Measurements from ENCODE around the gene IL1RAPL2. TPM values are rescaled to one million over a fixed set of nuclear protein-coding genes. Genes with fewer than 3 reads are reported as not detected.

The IL1RAPL2 gene
- total and polyA plus RNA-seq, 2 of the 8 experiments (the other 6 are each of a cell fraction or from before 2014, with no cell fraction given), result 0.20 to 1.3 TPM

DNA sequence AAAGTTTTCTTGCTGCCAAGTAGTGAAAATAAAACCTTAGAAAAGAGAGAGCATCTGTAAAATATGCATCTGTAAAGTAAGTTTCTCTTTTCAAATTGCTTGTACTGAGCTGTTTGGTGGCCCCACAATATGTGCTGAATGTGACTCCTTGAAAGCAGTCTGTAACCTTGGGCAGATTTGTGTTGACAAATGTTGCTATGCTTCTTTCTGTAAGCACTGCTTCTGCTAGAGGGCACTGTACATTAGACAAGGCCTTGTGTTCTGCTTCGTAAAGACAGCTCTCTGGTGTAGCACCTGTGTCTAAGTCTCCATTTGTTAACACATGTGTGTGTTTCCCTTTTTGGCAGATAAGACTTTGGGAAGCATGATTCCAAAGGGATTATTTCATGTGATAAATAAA, 1199.7 kb downstream of the IL1RAPL2 start:
- no peaks in the 10 kb centered on the region for H3K27me3 ChIP-seq (replicated peaks in 1 of 4; ENCODE audit: control insufficient read depth in 3 of 4, extremely low read depth in 1 of 4, insufficient read depth in 3 of 4, low read length in 3 of 4)
- CTCF ChIA-PET (ENCODE audit: partially characterized antibody), result no interaction called here
- POLR2A ChIA-PET (ENCODE audit: partially characterized antibody), result no interaction called here
- no peak overlapping the region for H3K4me3 ChIP-seq (ENCODE audit: extremely low read depth in 1 of 4, insufficient read depth in 2 of 4, low read depth in 3 of 4, low read length in 4 of 4)
- no peak overlapping the region for H4K8ac ChIP-seq (ENCODE audit: extremely low read depth, insufficient read depth, low read length)
- H4K91ac ChIP-seq (replicated peaks; ENCODE audit: insufficient read length, low read length), result no peak overlapping the region
- 75% methylated on average over 1 of the region's 1 CpG; no CpG with 5 or more reads in 1 of the 2 experiments for WGBS, 2 experiments (ENCODE audit: extremely low coverage in 1 of 2, insufficient coverage in 1 of 2, insufficient read length in 1 of 2, insufficient replicate concordance in 2 of 2, low coverage in 1 of 2, low lambda C conversion rate in 2 of 2, missing lambda C conversion rate in 1 of 2)
- H3K9me3 ChIP-seq (ENCODE audit: insufficient read depth in 2 of 2, low read depth in 1 of 2, low read length in 1 of 2), result no peaks in the 10 kb centered on the region
- no peaks in the 10 kb centered on the region for H3K4me1 ChIP-seq (replicated peaks in 1 of 4; ENCODE audit: control insufficient read depth in 3 of 4, insufficient read depth in 4 of 4, low read length in 3 of 4)
- no peak overlapping the region for H2AFZ ChIP-seq (ENCODE audit: low read length)
- H2BK5ac ChIP-seq (ENCODE audit: low read depth, low read length), result no peak overlapping the region
- H3K79me1 ChIP-seq (ENCODE audit: low read depth, low read length), result no peaks in the 10 kb centered on the region
- H3K23me2 ChIP-seq (ENCODE audit: low read depth, low read length), result no peaks in the 10 kb centered on the region
- no peaks in the 10 kb centered on the region for H3K36me3 ChIP-seq (ENCODE audit: control insufficient read depth in 2 of 4, insufficient read depth in 4 of 4, low read length in 3 of 4)
- H3K18ac ChIP-seq (ENCODE audit: extremely low read depth, low read length), result no peak overlapping the region
- FAIRE-seq (no peak), DNase-seq (ENCODE audit: low read depth in 1 of 2, low spot score in 2 of 2) (no peak)
- H2BK20ac ChIP-seq (ENCODE audit: low read length), result no peak overlapping the region
- H2BK120ac ChIP-seq (replicated peaks; ENCODE audit: low read depth, low read length), result no peak overlapping the region
- no peak overlapping the region for H2BK15ac ChIP-seq (ENCODE audit: low read length)
- H3K14ac ChIP-seq (ENCODE audit: insufficient read length), result no peak overlapping the region
- no peak overlapping the region for H3K4me2 ChIP-seq (ENCODE audit: insufficient read depth in 1 of 2, low read depth in 2 of 2, low read length in 2 of 2)
- no peaks in the 10 kb centered on the region for H4K20me1 ChIP-seq (replicated peaks in 1 of 2; ENCODE audit: control insufficient read depth in 1 of 2, insufficient read depth in 2 of 2, low read length in 2 of 2)
- H2BK12ac ChIP-seq (ENCODE audit: low read depth, low read length), result no peak overlapping the region
- no peak overlapping the region for H3K9ac ChIP-seq (replicated peaks in 1 of 4; ENCODE audit: extremely low read depth in 1 of 4, low read depth in 3 of 4, low read length in 3 of 4)
- no peak overlapping the region for H3K23ac ChIP-seq (ENCODE audit: insufficient read length)
- no peak overlapping the region for H3K4ac ChIP-seq (replicated peaks; ENCODE audit: insufficient read length, low read depth, low read length)
- no peaks in the 10 kb centered on the region for H3K79me2 ChIP-seq (ENCODE audit: control insufficient read depth in 1 of 2, insufficient read depth in 2 of 2, low read length in 2 of 2)
- no peak overlapping the region for H3K27ac ChIP-seq (ENCODE audit: low read depth, low read length)
- H2AK5ac ChIP-seq (ENCODE audit: low read depth, low read length), result no peak overlapping the region
- no peak overlapping the region for H3K56ac ChIP-seq (replicated peaks; ENCODE audit: insufficient read length, low read depth, low read length)
- H4K5ac ChIP-seq (ENCODE audit: insufficient read length, low read depth, low read length), result no peak overlapping the region
- TF ChIP-seq CTCF (IDR thresholded peaks at IDR 0.05; ENCODE audit: control extremely low read depth in 1 of 3, insufficient read depth in 1 of 3, low read depth in 1 of 3, low read length in 3 of 3) (no peak), EP300 (IDR thresholded peaks at IDR 0.05; ENCODE audit: borderline replicate concordance in 1 of 2, low read depth in 2 of 2, low read length in 2 of 2) (no peak), FOSL1 (IDR thresholded peaks at IDR 0.05; ENCODE audit: insufficient read depth, low read depth, low read length) (no peak), CHD2 (IDR thresholded peaks at IDR 0.05; ENCODE audit: low read length) (no peak), ATF2 (IDR thresholded peaks at IDR 0.05; ENCODE audit: low read length) (no peak), HDAC2 (IDR thresholded peaks at IDR 0.05; ENCODE audit: borderline replicate concordance in 1 of 2, low read depth in 2 of 2, low read length in 2 of 2) (no peak), GTF2F1 (IDR thresholded peaks at IDR 0.05; ENCODE audit: borderline replicate concordance, low read depth, low read length) (no peak), RBBP5 (IDR thresholded peaks at IDR 0.05; ENCODE audit: borderline replicate concordance, low read depth, low read length) (no peak), TCF12 (IDR thresholded peaks at IDR 0.05; ENCODE audit: low read depth, low read length) (no peak)

Measured in H1 (cell line).